ENCODE data around the gene NIPSNAP3A.

GRCh38 chr9:104779334-104779733, 31.9 kb downstream of the NIPSNAP3A start:
- TF ChIP-seq CTCF (IDR thresholded peaks at IDR 0.05) (no peak), POLR2A (IDR thresholded peaks at IDR 0.05) (no peak)
